ENCODE results near the gene TIPIN. TPM values are rescaled to one million over a fixed set of nuclear protein-coding genes. Genes with fewer than 3 reads are reported as not detected.
"Not testable (repeated sequence)": the region's sequence is repeated elsewhere in the genome, so short reads cannot be mapped to it uniquely, and the experiment has no call there.

Gene TIPIN
- polyA plus RNA-seq, 2 of the 4 experiments (the other 2 are of a cell fraction) = 28.4 to 37.4 TPM

DNA sequence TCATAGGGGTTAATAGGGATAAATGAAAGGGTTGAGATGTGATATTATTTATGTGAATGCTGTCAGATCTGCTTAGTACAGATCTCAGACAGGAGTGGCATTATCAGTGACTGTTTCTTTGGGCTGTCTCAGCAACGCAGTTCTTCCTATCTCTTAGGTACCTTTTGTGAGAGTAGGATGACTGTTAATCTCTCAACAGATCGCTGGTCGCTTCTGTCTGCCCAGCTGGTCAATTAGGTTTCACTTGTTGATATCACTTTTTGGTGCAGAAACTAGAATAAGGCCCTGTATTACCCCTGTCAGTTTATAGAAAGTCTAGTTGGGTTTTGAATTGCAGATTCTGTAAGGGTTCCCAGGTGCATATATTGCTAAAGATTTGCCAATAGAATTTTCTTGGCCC lies 46.7 kb downstream of the TIPIN start:
- FAIRE-seq = no peak

DNA sequence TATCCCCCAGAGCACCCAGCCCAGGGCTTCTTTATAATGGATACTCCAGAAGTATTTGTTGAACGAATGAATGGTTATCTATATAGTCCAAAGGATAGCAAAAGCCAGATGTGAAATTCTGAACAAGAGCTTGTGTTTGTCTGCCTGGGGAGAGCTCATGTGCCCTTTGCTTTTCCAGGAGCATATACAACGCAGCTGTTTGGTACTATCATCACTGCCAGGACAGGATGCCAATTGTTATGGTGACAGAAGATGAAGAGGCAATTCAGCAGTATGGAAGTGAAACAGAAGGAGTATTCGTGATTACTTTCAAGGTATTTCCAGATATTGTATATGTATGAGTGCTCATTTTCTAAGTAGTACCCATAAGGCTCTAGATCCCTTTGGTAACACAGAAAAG lies 48.0 kb downstream of the TIPIN start:
- ATAC-seq (no peak), FAIRE-seq (no peak), DNase-seq (ENCODE audit: low read depth in 1 of 2, low spot score in 1 of 2) (no peak)
- H3K4me3 ChIP-seq = no peak overlapping the region
- no peak overlapping the region for H3K4me2 ChIP-seq
- no peaks in the 10 kb centered on the region for H3K4me1 ChIP-seq
- ChIA-PET CTCF (interaction anchor here (1.4 to 1.9 kb wide), 4 partner anchors 11 to 20 kb away, joined by 3 to 7 read pairs (median 4); no protein-coding TSS in a partner anchor), POLR2A (no interaction called here)
- no peak overlapping the region for H3K27ac ChIP-seq
- WGBS (ENCODE audit: missing lambda C conversion rate) = 91% methylated on average over 3 of the region's 3 CpGs
- H3K9me3 ChIP-seq = no peaks in the 10 kb centered on the region
- TF ChIP-seq, protein P1, sequence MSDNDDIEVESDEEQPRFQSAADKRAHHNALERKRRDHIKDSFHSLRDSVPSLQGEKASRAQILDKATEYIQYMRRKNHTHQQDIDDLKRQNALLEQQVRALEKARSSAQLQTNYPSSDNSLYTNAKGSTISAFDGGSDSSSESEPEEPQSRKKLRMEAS (IDR thresholded peaks at IDR 0.05) = no peak
- TF ChIP-seq RNF2 (IDR thresholded peaks at IDR 0.05; ENCODE audit: borderline replicate concordance, low read depth) (no peak), CHD4 (IDR thresholded peaks at IDR 0.05; ENCODE audit: borderline replicate concordance) (no peak), NR3C1 (IDR thresholded peaks at IDR 0.05) (no peak)

More for the DNA sequence above, 46.7 kb downstream of the TIPIN start:
- ATAC-seq (no peak), DNase-seq (ENCODE audit: low read depth in 1 of 2, low spot score in 1 of 2) (no peak)
- Histone ChIP-seq H3K4me2 (no peak overlapping the region), H3K4me1 (no peaks in the 10 kb centered on the region), H3K4me3 (no peak overlapping the region), H3K9me3 (no peaks in the 10 kb centered on the region), H3K27ac (no peak overlapping the region)
- ChIA-PET CTCF (no interaction called here), POLR2A (no interaction called here)
- no peak for TF ChIP-seq SMC3 (IDR thresholded peaks at IDR 0.05)
- WGBS (ENCODE audit: missing lambda C conversion rate) = 93% methylated on average over 3 of the region's 3 CpGs

DNA sequence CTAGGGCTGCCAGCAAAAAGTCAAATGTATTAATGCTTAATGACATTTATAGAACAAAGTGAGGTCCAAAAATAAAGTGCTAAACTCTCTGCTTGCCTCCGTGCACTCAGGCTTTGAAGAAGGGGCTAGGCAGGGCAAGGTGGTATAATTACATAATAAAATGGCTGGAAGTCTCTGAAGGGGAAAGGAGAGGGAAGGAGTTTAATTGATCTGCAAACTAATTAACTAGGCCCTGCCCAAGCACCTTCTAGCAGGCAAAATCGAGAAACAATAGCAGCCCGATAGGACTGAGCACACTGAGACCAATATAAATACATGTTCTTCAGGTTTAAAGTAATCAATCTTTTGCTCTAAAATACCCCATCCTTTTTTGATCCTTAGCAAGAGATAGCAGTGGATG lies 50.1 kb downstream of the TIPIN start:
- DNase-seq (ENCODE audit: low read depth in 1 of 2, low spot score in 1 of 2) = no peak
- no peak overlapping the region for H3K27ac ChIP-seq
- 87% methylated on average over 3 of the region's 3 CpGs for WGBS (ENCODE audit: missing lambda C conversion rate)
- ChIA-PET POLR2A (no interaction called here), CTCF (interaction anchor here (1.8 to 1.9 kb wide), 2 partner anchors 18 kb away, joined by 4 to 5 read pairs; no protein-coding TSS in a partner anchor)
- H3K4me3 ChIP-seq = no peak overlapping the region
- TF ChIP-seq MAZ (IDR thresholded peaks at IDR 0.05; ENCODE audit: borderline replicate concordance, low read depth, low read length) (no peak), RAD21 (conservative IDR thresholded peaks at IDR 0.05 in 1 of 2, IDR thresholded peaks at IDR 0.05 in 1 of 2) (no peak), HOXB5 (CRISPR knock-in tag; IDR thresholded peaks at IDR 0.05) (no peak), SREBF2 (IDR thresholded peaks at IDR 0.05) (no peak), NPAS2 (CRISPR knock-in tag; IDR thresholded peaks at IDR 0.05; ENCODE audit: borderline replicate concordance) (no peak), ZSCAN20 (CRISPR knock-in tag; IDR thresholded peaks at IDR 0.05) (no peak), FOSB (CRISPR knock-in tag; IDR thresholded peaks at IDR 0.05) (no peak)
- TF ChIP-seq, protein P2, sequence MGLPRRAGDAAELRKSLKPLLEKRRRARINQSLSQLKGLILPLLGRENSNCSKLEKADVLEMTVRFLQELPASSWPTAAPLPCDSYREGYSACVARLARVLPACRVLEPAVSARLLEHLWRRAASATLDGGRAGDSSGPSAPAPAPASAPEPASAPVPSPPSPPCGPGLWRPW (IDR thresholded peaks at IDR 0.05) = no peak
- H3K4me1 ChIP-seq = no peaks in the 10 kb centered on the region
- H3K9me3 ChIP-seq = no peaks in the 10 kb centered on the region
- FAIRE-seq = no peak
- ATAC-seq = no peak
- no peak overlapping the region for H3K4me2 ChIP-seq

DNA sequence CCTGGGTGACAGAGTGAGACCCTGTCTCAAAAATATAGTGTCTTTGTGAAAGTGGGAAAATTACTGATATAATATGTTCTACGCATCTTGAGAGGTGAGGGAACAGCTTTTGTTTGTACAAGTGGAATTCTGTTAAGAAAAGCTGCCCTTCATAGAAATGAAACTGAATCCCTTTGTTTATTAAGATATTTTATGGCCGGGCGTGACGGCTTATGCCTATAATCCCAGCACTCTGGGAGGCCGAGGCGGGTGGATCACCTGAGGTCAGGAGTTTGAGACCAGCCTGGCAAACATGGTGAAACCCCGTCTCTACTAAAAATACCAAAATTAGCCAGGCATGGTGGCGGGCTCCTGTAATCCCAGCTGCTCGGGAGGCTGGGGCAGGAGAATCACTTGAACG lies 52.1 kb downstream of the TIPIN start:
- POLR2A ChIA-PET; FAIRE-seq; H3K9me3 ChIP-seq; DNase-seq (ENCODE audit: low read depth in 1 of 2, low spot score in 1 of 2); H3K4me1 ChIP-seq; H3K27ac ChIP-seq; ATAC-seq; H3K4me2 ChIP-seq; H3K4me3 ChIP-seq: not testable (repeated sequence)
- 89% methylated on average over 10 of the region's 10 CpGs for WGBS (ENCODE audit: missing lambda C conversion rate)
- CTCF ChIA-PET = interaction anchor here (1.2 kb wide), 1 partner anchor 17 kb away, joined by 4 read pairs; no protein-coding TSS in a partner anchor

DNA sequence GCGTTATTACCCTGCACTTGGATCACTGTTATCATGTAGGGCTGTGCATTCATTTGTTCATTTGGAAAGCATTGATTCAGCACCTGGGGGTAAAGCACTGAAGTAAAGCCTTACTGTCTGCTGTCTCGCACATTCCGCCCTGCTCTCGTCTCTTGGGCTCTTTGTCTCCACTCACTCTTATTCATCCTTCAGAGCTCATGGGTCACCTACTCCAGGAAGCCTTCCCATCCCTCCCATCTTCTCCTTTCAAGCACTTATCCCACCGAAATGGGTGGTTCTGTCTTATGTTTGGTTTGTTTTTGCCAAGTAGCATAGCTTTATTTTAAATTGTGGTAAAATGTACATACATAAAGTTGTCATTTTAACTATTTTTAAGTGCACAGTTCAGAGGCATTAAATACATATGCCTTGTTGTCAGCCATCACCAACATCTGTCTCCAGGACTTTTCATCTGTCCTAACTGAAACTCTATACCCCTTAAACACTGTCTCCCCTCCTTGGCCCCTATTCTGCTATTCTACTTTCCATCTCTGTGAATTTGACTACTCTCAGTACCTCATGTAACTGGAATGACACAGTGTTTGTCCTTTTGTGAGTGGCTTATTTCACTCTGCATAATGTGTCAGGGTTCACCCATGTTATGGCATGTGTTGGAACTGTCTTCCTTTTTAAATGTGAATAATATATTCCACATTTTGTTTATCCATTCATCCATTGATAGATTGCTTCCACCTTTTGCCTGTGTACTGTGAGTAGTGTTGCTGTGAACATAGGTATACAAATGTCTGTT lies 53.8 kb downstream of the TIPIN start:
- TF ChIP-seq ZFP36 (IDR thresholded peaks at IDR 0.05; ENCODE audit: borderline replicate concordance, partially characterized antibody) = peak; percentile 12
- TF ChIP-seq MAFK (IDR thresholded peaks at IDR 0.05; ENCODE audit: partially characterized antibody) = no peak
- ChIA-PET POLR2A (interaction anchor here (0.7 kb wide), 1 partner anchor 9 kb away, joined by 3 read pairs; the partner anchor contains the start of gene DIS3L), CTCF (interaction anchor here (0.9 to 1.2 kb wide), 4 partner anchors 9 to 195 kb away, joined by 3 to 6 read pairs (median 4); partner anchors contain the start of gene SNAPC5)
- Histone ChIP-seq H3K4me1 (no peaks in the 10 kb centered on the region), H3K4me3 (no peak overlapping the region), H3K27ac (no peak overlapping the region), H3K9me3 (no peaks in the 10 kb centered on the region), H3K4me2 (no peak overlapping the region)
- no peak for DNase-seq (ENCODE audit: low read depth in 1 of 2, low spot score in 1 of 2)
- ATAC-seq = no peak
- WGBS (ENCODE audit: missing lambda C conversion rate) = 85% methylated on average over 5 of the region's 5 CpGs
- FAIRE-seq = no peak
